ENCODE data around the gene ENKD1.

ENKD1 gene

GRCh38 chr16:67650023-67650422 lies 16.5 kb downstream of the ENKD1 start:
- H3K4me1 ChIP-seq (ENCODE audit: control insufficient read depth in 2 of 2, insufficient read depth in 1 of 2, low read depth in 1 of 2, low read length in 2 of 2), result peaks cover 0 to 20% of the 10 kb centered on the region in 2 donors
- H2BK15ac ChIP-seq (ENCODE audit: low read length), result no peak overlapping the region
- H4K91ac ChIP-seq (ENCODE audit: low read depth, low read length, poor library complexity), result no peak overlapping the region
- peak overlapping the region; percentile 63 for H3K14ac ChIP-seq (ENCODE audit: low read length)
- peak overlapping the region; percentile 84 for H2BK12ac ChIP-seq (ENCODE audit: low read length)
- peaks cover 0 to 2% of the 10 kb centered on the region in 2 donors for H3K9me3 ChIP-seq (replicated peaks in 1 of 2; ENCODE audit: control insufficient read depth in 2 of 2, insufficient read depth in 1 of 2, low read depth in 1 of 2, low read length in 2 of 2)
- H3K9ac ChIP-seq (ENCODE audit: low read depth, low read length, poor library complexity), result peak overlapping the region; percentile 21
- peak overlapping the region; percentile 90 for H2AK5ac ChIP-seq (ENCODE audit: low read depth, low read length)
- DNase-seq (ENCODE audit: low spot score), result no peak
- no peak overlapping the region for H2BK5ac ChIP-seq (ENCODE audit: low read length)
- peak overlapping the region; percentile 31 for H2BK120ac ChIP-seq (ENCODE audit: low read depth, low read length)
- no peak overlapping the region for H2AFZ ChIP-seq (ENCODE audit: low read length)
- H3K4ac ChIP-seq (ENCODE audit: low read length), result no peak overlapping the region
- no peak overlapping the region for H3K4me3 ChIP-seq (ENCODE audit: low read length in 2 of 2)
- H3K79me1 ChIP-seq (ENCODE audit: low read depth, low read length), result peaks cover 4% of the 10 kb centered on the region
- WGBS, 2 donors (ENCODE audit: extremely low coverage in 2 of 2, insufficient read length in 2 of 2, insufficient replicate concordance in 1 of 2), result no CpG with 5 or more reads among the region's 8 CpGs
- H4K8ac ChIP-seq (ENCODE audit: low read depth, low read length), result no peak overlapping the region
- peaks cover 3 to 78% (median 78%) of the 10 kb centered on the region in 3 experiments for H3K27me3 ChIP-seq (ENCODE audit: control insufficient read depth in 3 of 3, insufficient read depth in 3 of 3, low read depth in 1 of 3, low read length in 3 of 3)
- H3K27ac ChIP-seq (replicated peaks; ENCODE audit: low read length), result no peak overlapping the region
- peak overlapping the region; percentile 85 for H3K18ac ChIP-seq (ENCODE audit: low read length)
- peak overlapping the region; percentile 12 for H3K4me2 ChIP-seq (ENCODE audit: insufficient read depth, low read length, poor library complexity, severe bottlenecking)
- H3K36me3 ChIP-seq (replicated peaks in 1 of 2; ENCODE audit: control insufficient read depth in 2 of 2, insufficient read depth in 2 of 2, low read length in 2 of 2), result no peaks in the 10 kb centered on the region
- H3K23ac ChIP-seq (ENCODE audit: low read depth, low read length, poor library complexity), result peak overlapping the region; percentile 80

GRCh38 chr16:67649494-67649931 lies 17.0 kb downstream of the ENKD1 start:
- H4K8ac ChIP-seq (ENCODE audit: low read depth, low read length), result no peak overlapping the region
- no peak overlapping the region for H4K91ac ChIP-seq (ENCODE audit: low read depth, low read length, poor library complexity)
- H3K27ac ChIP-seq (replicated peaks; ENCODE audit: low read length), result peak overlapping the region; percentile 51
- peak overlapping the region; percentile 21 for H3K9ac ChIP-seq (ENCODE audit: low read depth, low read length, poor library complexity)
- H2BK12ac ChIP-seq (ENCODE audit: low read length), result peak overlapping the region; percentile 84
- H3K36me3 ChIP-seq (replicated peaks in 1 of 2; ENCODE audit: control insufficient read depth in 2 of 2, insufficient read depth in 2 of 2, low read length in 2 of 2), result no peaks in the 10 kb centered on the region
- DNase-seq (ENCODE audit: low spot score), result peak; percentile 65
- H3K27me3 ChIP-seq (ENCODE audit: control insufficient read depth in 3 of 3, insufficient read depth in 3 of 3, low read depth in 1 of 3, low read length in 3 of 3), result peaks cover 3 to 75% (median 75%) of the 10 kb centered on the region in 3 experiments
- H3K4ac ChIP-seq (ENCODE audit: low read length), result no peak overlapping the region
- H3K4me3 ChIP-seq (ENCODE audit: low read length in 2 of 2), result peak overlapping the region in 1 of 2 donors; percentile 26
- H3K9me3 ChIP-seq (replicated peaks in 1 of 2; ENCODE audit: control insufficient read depth in 2 of 2, insufficient read depth in 1 of 2, low read depth in 1 of 2, low read length in 2 of 2), result no peaks in the 10 kb centered on the region
- peak overlapping the region; percentile 90 for H2AK5ac ChIP-seq (ENCODE audit: low read depth, low read length)
- peak overlapping the region; percentile 31 for H2BK120ac ChIP-seq (ENCODE audit: low read depth, low read length)
- H3K18ac ChIP-seq (ENCODE audit: low read length), result peak overlapping the region; percentile 85
- H3K4me1 ChIP-seq (ENCODE audit: control insufficient read depth in 2 of 2, insufficient read depth in 1 of 2, low read depth in 1 of 2, low read length in 2 of 2), result peaks cover 0 to 20% of the 10 kb centered on the region in 2 donors
- H3K14ac ChIP-seq (ENCODE audit: low read length), result peak overlapping the region; percentile 63
- peaks cover 4% of the 10 kb centered on the region for H3K79me1 ChIP-seq (ENCODE audit: low read depth, low read length)
- WGBS, 2 donors (ENCODE audit: extremely low coverage in 2 of 2, insufficient read length in 2 of 2, insufficient replicate concordance in 1 of 2), result no CpG with 5 or more reads among the region's 34 CpGs
- H2BK5ac ChIP-seq (ENCODE audit: low read length), result no peak overlapping the region
- H2BK15ac ChIP-seq (ENCODE audit: low read length), result no peak overlapping the region
- H2AFZ ChIP-seq (ENCODE audit: low read length), result no peak overlapping the region
- H3K23ac ChIP-seq (ENCODE audit: low read depth, low read length, poor library complexity), result peak overlapping the region; percentile 80
- H3K4me2 ChIP-seq (ENCODE audit: insufficient read depth, low read length, poor library complexity, severe bottlenecking), result peak overlapping the region; percentile 12

- peak overlapping the region; percentile 76 for H3K18ac ChIP-seq (ENCODE audit: low read length)
- peaks cover 3 to 77% (median 72%) of the 10 kb centered on the region in 3 experiments for H3K27me3 ChIP-seq (ENCODE audit: control insufficient read depth in 3 of 3, insufficient read depth in 3 of 3, low read depth in 1 of 3, low read length in 3 of 3)
- WGBS, 2 donors (ENCODE audit: extremely low coverage in 2 of 2, insufficient read length in 2 of 2, insufficient replicate concordance in 1 of 2), result no CpG with 5 or more reads among the region's 35 CpGs
- no peak overlapping the region for H3K14ac ChIP-seq (ENCODE audit: low read length)
- H3K9ac ChIP-seq (ENCODE audit: low read depth, low read length, poor library complexity), result no peak overlapping the region
- peak overlapping the region; percentile 13 for H3K27ac ChIP-seq (replicated peaks; ENCODE audit: low read length)
- peak overlapping the region; percentile 0 for H2BK12ac ChIP-seq (ENCODE audit: low read length)
- DNase-seq (ENCODE audit: low spot score), result no peak
- peak overlapping the region; percentile 12 for H3K4me2 ChIP-seq (ENCODE audit: insufficient read depth, low read length, poor library complexity, severe bottlenecking)
- peak overlapping the region; percentile 30 for H2AK5ac ChIP-seq (ENCODE audit: low read depth, low read length)
- H3K79me1 ChIP-seq (ENCODE audit: low read depth, low read length), result peaks cover 2% of the 10 kb centered on the region
- H3K4ac ChIP-seq (ENCODE audit: low read length), result no peak overlapping the region
- peak overlapping the region in 1 of 2 donors; percentile 6 for H3K4me3 ChIP-seq (ENCODE audit: low read length in 2 of 2)
- peak overlapping the region; percentile 6 for H2BK15ac ChIP-seq (ENCODE audit: low read length)
- H3K36me3 ChIP-seq (replicated peaks in 1 of 2; ENCODE audit: control insufficient read depth in 2 of 2, insufficient read depth in 2 of 2, low read length in 2 of 2), result no peaks in the 10 kb centered on the region
- H3K23ac ChIP-seq (ENCODE audit: low read depth, low read length, poor library complexity), result peak overlapping the region; percentile 69
- peak overlapping the region; percentile 78 for H4K8ac ChIP-seq (ENCODE audit: low read depth, low read length)
- H2AFZ ChIP-seq (ENCODE audit: low read length), result no peak overlapping the region
- no peaks in the 10 kb centered on the region for H3K9me3 ChIP-seq (replicated peaks in 1 of 2; ENCODE audit: control insufficient read depth in 2 of 2, insufficient read depth in 1 of 2, low read depth in 1 of 2, low read length in 2 of 2)
- no peak overlapping the region for H2BK120ac ChIP-seq (ENCODE audit: low read depth, low read length)
- peaks cover 0 to 20% of the 10 kb centered on the region in 2 donors for H3K4me1 ChIP-seq (ENCODE audit: control insufficient read depth in 2 of 2, insufficient read depth in 1 of 2, low read depth in 1 of 2, low read length in 2 of 2)
- no peak overlapping the region for H2BK5ac ChIP-seq (ENCODE audit: low read length)
- no peak overlapping the region for H4K91ac ChIP-seq (ENCODE audit: low read depth, low read length, poor library complexity)
These were observed 17.7 kb downstream of the ENKD1 start for GRCh38 chr16:67648764-67649407.

DNA sequence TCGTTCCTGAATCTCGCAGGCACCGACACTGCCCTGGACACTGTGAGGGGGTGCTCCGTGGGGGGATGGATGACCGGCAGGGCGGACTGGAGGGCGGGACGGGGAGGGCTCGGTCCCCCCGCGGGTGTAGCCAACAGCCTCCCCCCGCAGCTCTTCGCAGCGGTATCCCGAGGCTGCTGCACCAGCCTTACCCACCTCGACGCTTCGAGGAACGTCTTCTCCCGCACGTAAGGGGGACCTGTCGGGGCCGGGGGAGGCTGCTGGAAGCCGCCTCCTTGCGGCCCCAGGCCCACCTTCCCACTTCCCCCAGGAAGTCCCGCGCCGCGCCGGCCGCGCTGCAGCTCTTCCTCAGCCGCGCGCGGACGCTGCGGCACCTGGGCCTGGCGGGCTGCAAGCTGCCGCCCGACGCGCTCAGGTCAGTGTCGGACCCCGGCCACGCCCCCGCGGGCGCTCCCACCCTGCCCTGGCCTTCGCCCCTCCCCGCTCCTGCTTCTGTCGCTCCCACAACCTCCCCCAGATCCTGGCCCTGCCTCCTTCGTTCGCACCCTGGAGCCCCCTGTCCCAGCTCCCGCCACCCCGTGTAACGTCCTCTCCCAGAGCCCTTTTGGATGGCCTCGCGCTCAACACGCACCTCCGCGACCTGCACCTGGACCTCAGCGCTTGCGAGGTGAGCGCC lies 18.3 kb downstream of the ENKD1 start:
- Histone ChIP-seq H2BK15ac (ENCODE audit: low read length) (peak overlapping the region; percentile 6), H3K36me3 (replicated peaks in 1 of 2; ENCODE audit: control insufficient read depth in 2 of 2, insufficient read depth in 2 of 2, low read length in 2 of 2) (no peaks in the 10 kb centered on the region), H3K27me3 (ENCODE audit: control insufficient read depth in 3 of 3, insufficient read depth in 3 of 3, low read depth in 1 of 3, low read length in 3 of 3) (peaks cover 0 to 76% (median 65%) of the 10 kb centered on the region in 3 experiments), H3K4me1 (ENCODE audit: control insufficient read depth in 2 of 2, insufficient read depth in 1 of 2, low read depth in 1 of 2, low read length in 2 of 2) (peaks cover 0 to 19% of the 10 kb centered on the region in 2 donors), H3K4me3 (ENCODE audit: low read length in 2 of 2) (no peak overlapping the region), H2AK5ac (ENCODE audit: low read depth, low read length) (peak overlapping the region; percentile 30), H2AFZ (ENCODE audit: low read length) (no peak overlapping the region), H2BK12ac (ENCODE audit: low read length) (peak overlapping the region; percentile 0), H2BK5ac (ENCODE audit: low read length) (peak overlapping the region; percentile 66), H3K14ac (ENCODE audit: low read length) (peak overlapping the region; percentile 94), H3K4ac (ENCODE audit: low read length) (no peak overlapping the region), H3K9me3 (replicated peaks in 1 of 2; ENCODE audit: control insufficient read depth in 2 of 2, insufficient read depth in 1 of 2, low read depth in 1 of 2, low read length in 2 of 2) (no peaks in the 10 kb centered on the region), H3K18ac (ENCODE audit: low read length) (peak overlapping the region; percentile 80), H3K23ac (ENCODE audit: low read depth, low read length, poor library complexity) (peak overlapping the region; percentile 73), H2BK120ac (ENCODE audit: low read depth, low read length) (no peak overlapping the region), H4K91ac (ENCODE audit: low read depth, low read length, poor library complexity) (no peak overlapping the region), H4K8ac (ENCODE audit: low read depth, low read length) (no peak overlapping the region), H3K9ac (ENCODE audit: low read depth, low read length, poor library complexity) (no peak overlapping the region), H3K4me2 (ENCODE audit: insufficient read depth, low read length, poor library complexity, severe bottlenecking) (no peak overlapping the region), H3K79me1 (ENCODE audit: low read depth, low read length) (peaks cover 2% of the 10 kb centered on the region), H3K27ac (replicated peaks; ENCODE audit: low read length) (no peak overlapping the region)
- DNase-seq (ENCODE audit: low spot score), result no peak
- no CpG with 5 or more reads among the region's 65 CpGs for WGBS, 2 donors (ENCODE audit: extremely low coverage in 2 of 2, insufficient read length in 2 of 2, insufficient replicate concordance in 1 of 2)

Data from neuronal stem cell (in vitro differentiated cells).